Measurements from ENCODE around the gene NAA40. TPM values are rescaled to one million over a fixed set of nuclear protein-coding genes. Genes with fewer than 3 reads are reported as not detected.
A peak's percentile ranks its signal among the peaks of the same experiment; 100 is the strongest.

Gene NAA40
- total RNA-seq, 1 donor from 2014 or later = 14.5 TPM

GRCh38 chr11:63911440-63911839 lies 27.4 kb upstream of the NAA40 start:
- ATAC-seq = no peak
- DNase-seq (ENCODE audit: low spot score) = no peak
- intact Hi-C loops (cut with DNase I) = no loop called here

DNA sequence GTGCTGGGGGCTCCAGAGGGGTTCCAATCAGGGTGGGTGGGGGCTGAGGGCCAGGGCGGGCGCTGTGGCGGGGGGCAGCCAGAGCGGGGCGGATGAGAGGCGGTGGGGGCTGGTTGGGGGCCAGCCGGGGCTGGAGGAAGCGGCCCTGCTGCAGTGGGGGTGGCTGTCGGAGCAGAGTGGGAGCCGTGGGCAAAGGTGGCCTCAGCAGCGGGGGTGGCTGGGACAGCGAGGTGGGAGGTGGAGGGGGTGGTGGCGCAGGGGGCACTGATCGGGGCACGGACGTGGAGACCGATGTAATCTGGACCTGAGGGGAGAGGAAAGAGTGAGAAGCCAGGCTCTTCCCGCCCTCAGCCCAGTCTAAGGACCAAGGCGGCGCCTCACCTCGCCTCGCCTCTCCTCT lies 26.9 kb upstream of the NAA40 start:
- ATAC-seq = no peak
- intact Hi-C loops (cut with DNase I) = no loop called here
- DNase-seq (ENCODE audit: low spot score) = no peak

GRCh38 chr11:63912678-63913077 lies 26.1 kb upstream of the NAA40 start:
- DNase-seq (ENCODE audit: low spot score) = no peak
- intact Hi-C loops (cut with DNase I) = no loop called here
- no peak for ATAC-seq

GRCh38 chr11:63913866-63914830 lies 24.7 kb upstream of the NAA40 start:
- intact Hi-C loops (cut with DNase I) = no loop called here
- no peak for DNase-seq (ENCODE audit: low spot score)
- ATAC-seq = no peak

- ATAC-seq (no peak), DNase-seq (ENCODE audit: low spot score) (no peak)
- intact Hi-C loops (cut with DNase I) = no loop called here
Measured at GRCh38 chr11:63914896-63915691, 23.7 kb upstream of the NAA40 start.

DNA sequence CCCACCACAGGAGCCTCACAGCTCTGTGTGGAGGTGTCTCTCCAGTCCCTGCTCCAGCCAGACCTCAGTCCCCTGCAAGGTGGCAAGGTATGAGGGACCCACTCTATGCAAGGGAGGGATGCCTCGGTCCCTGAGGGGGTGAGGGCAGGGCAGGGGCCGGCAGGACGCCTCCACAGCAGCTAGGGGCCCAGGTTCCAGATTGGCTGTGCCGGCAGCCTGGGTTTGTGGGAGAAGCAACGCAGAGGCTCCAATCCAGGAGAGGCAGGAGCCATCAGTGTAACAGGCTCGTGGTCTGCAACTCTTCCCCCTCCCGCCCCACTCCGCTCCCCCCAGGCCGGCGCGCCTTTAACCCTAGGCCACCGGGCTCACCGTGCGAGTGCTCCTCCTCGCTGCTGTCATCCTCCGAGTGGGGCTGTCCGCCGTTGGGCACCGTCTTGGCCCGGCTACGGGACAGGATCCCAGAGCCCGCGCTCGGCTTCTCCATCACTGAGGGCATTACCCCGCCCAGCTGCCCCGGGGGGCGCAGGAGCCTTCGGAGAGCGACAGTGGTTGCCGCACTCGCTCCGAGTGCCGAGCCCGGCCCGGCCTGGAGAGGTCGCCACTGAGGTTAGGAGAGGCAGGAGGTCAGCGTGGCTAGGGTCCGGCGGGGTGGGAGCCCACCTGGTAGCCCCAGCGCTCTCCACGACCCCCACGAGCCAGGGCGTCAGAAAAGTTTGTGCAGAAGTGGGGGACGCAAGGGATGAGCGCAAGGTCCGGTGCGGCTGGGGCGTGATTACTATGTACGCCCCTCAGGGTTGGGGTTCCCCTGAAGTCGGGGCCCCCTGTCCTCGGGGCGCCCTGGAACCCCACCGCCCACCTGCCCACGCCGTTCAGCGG lies 22.6 kb upstream of the NAA40 start:
- intact Hi-C loops (cut with DNase I) = no loop called here
- DNase-seq (ENCODE audit: low spot score) (no peak), ATAC-seq (no peak)

- intact Hi-C loops (cut with DNase I) = no loop called here
- ATAC-seq (peak; percentile 57), DNase-seq (ENCODE audit: low spot score) (peak; percentile 86)
Measured at GRCh38 chr11:63916837-63917691, 21.7 kb upstream of the NAA40 start, which contains the start of gene RCOR2. Gene RCOR2 (minus strand): TSS chr11:63917164. CDS start chr11:63916456, 708 bp downstream.

GRCh38 chr11:63917692-63918506 lies 20.9 kb upstream of the NAA40 start:
- intact Hi-C loops (cut with DNase I) = no loop called here
- ATAC-seq = peak; percentile 35
- no peak for DNase-seq (ENCODE audit: low spot score)

DNA sequence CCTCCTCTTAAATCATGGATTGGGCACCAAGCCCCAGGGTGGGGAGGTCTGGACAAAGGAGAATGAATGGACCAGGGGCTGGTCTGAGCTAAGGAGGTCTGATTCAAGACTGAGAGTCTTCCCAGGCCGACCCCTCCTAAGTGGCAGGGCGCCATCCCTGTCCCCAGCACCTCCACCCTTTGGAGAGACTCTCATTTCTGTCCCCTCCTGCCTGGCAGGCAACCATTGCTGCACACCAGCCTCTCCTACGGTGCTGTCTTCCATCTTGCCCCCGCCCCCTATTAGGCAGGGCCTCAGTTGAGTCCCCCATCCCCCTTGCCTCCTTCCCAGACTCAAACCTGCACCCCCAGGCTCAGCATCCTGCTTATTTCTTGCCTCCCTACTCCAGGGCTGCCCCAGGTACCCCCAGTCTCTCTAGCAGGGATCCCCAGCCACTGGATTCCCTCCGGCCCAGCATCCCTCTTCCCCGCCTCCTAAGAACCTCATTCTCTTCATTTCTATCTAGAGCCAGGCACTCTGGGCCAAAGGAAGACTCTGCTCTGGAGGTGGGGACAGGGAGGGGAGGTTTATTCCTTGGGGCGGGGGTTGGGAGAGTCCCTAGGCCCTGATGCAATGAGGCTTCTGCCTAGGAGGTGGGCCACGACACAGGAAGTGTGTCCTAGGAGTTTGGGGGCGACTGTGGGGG lies 20.2 kb upstream of the NAA40 start:
- ATAC-seq = peak; percentile 7
- no peak for DNase-seq (ENCODE audit: low spot score)
- intact Hi-C loops (cut with DNase I) = no loop called here

DNA sequence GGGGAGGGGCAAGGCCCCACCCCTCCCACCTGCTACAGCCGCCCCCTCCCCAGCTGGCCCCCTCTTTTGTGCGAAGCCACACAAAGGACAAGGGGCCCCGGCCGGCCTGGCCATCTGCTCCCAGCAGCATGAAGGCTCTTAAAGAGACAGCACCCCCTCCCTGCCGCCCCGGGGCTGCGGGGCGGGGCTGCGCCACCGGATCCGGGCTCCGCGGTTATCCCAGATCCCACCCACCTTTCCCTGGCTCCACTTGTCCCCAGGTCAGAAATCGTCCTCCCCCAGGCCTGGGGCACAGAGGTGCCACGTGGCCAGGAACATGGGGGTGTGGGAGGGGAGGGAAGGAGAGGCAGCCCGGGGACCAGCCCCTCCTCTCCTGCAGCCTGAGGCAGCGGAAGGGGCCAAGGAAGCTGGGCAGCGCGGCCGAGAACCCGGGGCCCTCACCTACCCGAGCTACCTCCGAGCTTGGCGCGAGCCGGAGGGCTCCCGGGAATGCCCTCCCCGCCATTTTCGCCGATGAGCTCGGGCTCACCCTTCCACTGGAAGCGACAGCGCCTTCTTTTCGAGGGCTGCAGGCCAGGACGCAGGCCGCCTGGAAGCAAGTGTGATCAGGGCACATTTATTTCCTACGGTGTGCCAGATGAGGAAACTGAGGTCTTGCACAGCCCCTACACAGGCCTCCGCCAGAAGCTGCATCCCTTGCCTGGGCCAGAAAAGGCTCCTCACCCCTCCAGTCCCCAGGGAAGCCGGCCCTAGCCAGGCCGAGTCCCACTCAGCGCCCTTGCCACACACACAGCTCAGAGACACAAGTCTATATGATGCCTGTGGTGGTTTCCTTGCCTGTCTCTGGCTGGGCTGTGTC lies 19.3 kb upstream of the NAA40 start:
- ATAC-seq = peak; percentile 48
- no peak for DNase-seq (ENCODE audit: low spot score)
- intact Hi-C loops (cut with DNase I) = no loop called here

GRCh38 chr11:63920126-63920938 lies 18.5 kb upstream of the NAA40 start:
- peak; percentile 75 for DNase-seq (ENCODE audit: low spot score)
- peak; percentile 72 for ATAC-seq
- intact Hi-C loops (cut with DNase I) = no loop called here

DNA sequence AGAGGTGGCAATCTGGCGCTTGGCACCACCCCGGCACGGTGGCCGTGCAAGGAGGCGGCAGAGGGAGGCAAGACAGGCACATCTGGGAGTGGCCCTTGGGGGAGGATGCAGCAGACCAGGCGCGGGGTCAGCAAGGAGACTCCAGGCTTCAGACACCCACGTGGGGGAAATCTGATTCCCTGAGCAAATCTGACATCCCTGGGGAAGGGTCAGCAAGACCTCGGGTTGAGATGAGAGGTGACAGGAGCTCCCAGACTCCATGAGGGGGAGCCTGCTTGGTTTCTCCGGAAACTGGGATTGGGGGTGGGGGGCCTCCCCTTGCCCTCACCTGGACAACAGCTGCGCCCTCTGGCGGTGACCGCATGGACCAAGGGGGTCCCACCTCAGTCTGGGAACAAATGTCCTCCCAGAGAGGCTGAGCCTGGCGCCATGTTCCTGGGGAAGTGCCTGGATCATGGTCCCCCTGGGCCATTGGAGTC lies 17.8 kb upstream of the NAA40 start:
- intact Hi-C loops (cut with DNase I) = no loop called here
- DNase-seq (ENCODE audit: low spot score) (no peak), ATAC-seq (no peak)

- intact Hi-C loops (cut with DNase I) = no loop called here
- ATAC-seq = no peak
- no peak for DNase-seq (ENCODE audit: low spot score)
Measured at GRCh38 chr11:63922673-63923192, 16.1 kb upstream of the NAA40 start.

DNA sequence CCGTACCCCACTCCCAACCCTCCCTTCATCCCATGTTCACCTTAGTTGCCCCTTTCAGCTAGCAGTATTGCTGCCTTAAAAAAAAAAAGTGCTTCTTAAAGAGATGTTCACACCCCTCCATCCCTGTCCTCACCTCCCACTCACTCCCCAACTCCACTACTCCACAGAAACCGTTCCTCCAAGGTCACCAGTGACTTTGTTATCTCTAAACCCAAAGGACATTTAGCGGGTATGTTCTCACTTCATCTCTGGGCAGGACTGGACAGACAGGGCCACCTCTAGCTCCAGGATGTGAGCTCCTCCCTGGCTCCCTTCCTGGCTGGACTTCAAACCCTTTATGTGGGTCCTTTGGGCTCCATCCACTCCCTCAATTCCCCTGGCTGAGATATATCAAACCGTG lies 15.5 kb upstream of the NAA40 start:
- DNase-seq (ENCODE audit: low spot score) (no peak), ATAC-seq (no peak)
- intact Hi-C loops (cut with DNase I) = no loop called here

GRCh38 chr11:63929616-63930015 lies 9.2 kb upstream of the NAA40 start:
- no peak for ATAC-seq
- DNase-seq (ENCODE audit: low spot score) = no peak
- intact Hi-C loops (cut with DNase I) = no loop called here
